ENCODE measurements around the gene ST6GALNAC2. TPM values are rescaled to one million over a fixed set of nuclear protein-coding genes. Genes with fewer than 3 reads are reported as not detected.
"Not testable (repeated sequence)": the region's sequence is repeated elsewhere in the genome, so short reads cannot be mapped to it uniquely, and the experiment has no call there.

Gene ST6GALNAC2
- total RNA-seq, 4 donors from 2014 or later: 1.4 to 4.4 (median 1.6) TPM; not detected in 1

DNA sequence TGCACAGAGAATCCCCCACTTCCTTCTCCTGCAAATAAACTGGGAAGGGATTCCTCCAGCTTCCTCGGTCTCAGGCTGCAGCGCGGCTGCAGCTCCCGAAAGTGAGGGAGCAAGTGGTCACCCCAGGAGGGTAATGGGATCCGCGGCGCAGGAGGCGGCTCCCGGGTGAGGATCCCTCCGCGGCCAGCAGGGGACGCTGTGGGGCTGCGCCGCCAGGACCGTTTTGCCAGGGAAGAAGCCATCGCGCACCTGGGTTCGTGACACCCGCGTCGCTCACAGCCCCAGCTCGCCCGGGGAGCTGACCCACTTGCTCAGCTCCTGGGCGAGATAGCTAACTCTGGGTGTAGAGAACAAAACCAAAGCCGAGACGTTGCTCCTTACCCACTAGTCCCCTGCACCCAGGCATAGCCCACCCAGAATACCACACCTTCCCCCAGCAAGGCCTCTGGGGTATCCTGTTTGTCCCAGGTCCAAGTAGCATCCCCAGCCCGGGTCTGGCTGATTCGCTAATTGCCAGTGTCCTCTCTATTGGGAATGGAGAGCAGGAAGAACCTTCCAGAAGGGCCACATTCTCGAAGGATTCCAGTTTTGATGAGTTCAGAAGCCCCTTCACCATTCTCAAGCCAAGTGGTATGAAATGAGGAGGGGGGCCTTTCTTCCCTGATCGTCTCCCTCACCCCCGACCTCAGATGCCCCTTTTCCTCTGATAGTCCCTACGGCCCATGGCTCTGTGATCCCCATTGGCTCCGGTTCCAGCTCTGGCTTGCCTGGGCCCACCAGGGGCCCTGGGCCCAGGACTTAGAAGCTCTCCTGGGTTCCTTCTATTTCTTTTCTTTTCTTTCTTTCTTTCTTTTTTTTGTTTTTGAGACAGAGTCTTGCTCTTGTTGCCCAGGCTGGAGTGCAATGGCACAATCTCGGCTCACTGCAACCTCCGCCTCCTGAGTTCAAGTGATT is 62.3 kb downstream of the ST6GALNAC2 start:
- H3K36me3 ChIP-seq: no peaks in the 10 kb centered on the region
- no peak overlapping the region for H3K27ac ChIP-seq
- H3K4me1 ChIP-seq: peaks cover 7 to 36% (median 20%) of the 10 kb centered on the region in 4 donors
- DNase-seq: peak; percentile 83
- WGBS, 2 donors (ENCODE audit: low coverage in 1 of 2): 27 to 100% methylated on average over 2 to 27 of the region's 35 CpGs
- H3K4me3 ChIP-seq: no peak overlapping the region
- TF ChIP-seq EP300 (IDR thresholded peaks at IDR 0.05; ENCODE audit: low read depth) (no peak), CTCF (IDR thresholded peaks at IDR 0.05) (peak; percentile 98 to 100 (median 100))
- in situ Hi-C loops (cut with MboI; ENCODE audit: low pct_ligation_motif_present in 1 of 4, low pct_unique_long_range_greater_than_20kb in 1 of 4, low sequenced_read_pairs in 3 of 4): loop anchor here in 1 of 4 donors (10.0 kb wide), 1 partner anchor 101 kb away; no protein-coding TSS in a partner anchor
- intact Hi-C loops (cut with DNase I; ENCODE audit: low total_unique reads): loop anchor here (2.0 kb wide), 1 partner anchor 101 kb away; no protein-coding TSS in a partner anchor
- H3K27me3 ChIP-seq: peaks cover 13% of the 10 kb centered on the region
- no peaks in the 10 kb centered on the region for H3K9me3 ChIP-seq

GRCh38 chr17:76521683-76522082 is 64.0 kb downstream of the ST6GALNAC2 start:
- H3K27ac ChIP-seq; intact Hi-C loops (cut with DNase I; ENCODE audit: low total_unique reads); H3K4me3 ChIP-seq; H3K36me3 ChIP-seq; DNase-seq; H3K9me3 ChIP-seq: not testable (repeated sequence)
- 78 to 83% methylated on average over 3 to 10 of the region's 10 CpGs for WGBS, 2 donors (ENCODE audit: low coverage in 1 of 2)
- peaks cover 7 to 23% (median 17%) of the 10 kb centered on the region in 4 donors for H3K4me1 ChIP-seq
- H3K27me3 ChIP-seq: peaks cover 13% of the 10 kb centered on the region
- in situ Hi-C loops (cut with MboI; ENCODE audit: low pct_ligation_motif_present in 1 of 4, low pct_unique_long_range_greater_than_20kb in 1 of 4, low sequenced_read_pairs in 3 of 4): loop anchor here in 1 of 4 donors (10.0 kb wide), 1 partner anchor 103 kb away; no protein-coding TSS in a partner anchor

DNA sequence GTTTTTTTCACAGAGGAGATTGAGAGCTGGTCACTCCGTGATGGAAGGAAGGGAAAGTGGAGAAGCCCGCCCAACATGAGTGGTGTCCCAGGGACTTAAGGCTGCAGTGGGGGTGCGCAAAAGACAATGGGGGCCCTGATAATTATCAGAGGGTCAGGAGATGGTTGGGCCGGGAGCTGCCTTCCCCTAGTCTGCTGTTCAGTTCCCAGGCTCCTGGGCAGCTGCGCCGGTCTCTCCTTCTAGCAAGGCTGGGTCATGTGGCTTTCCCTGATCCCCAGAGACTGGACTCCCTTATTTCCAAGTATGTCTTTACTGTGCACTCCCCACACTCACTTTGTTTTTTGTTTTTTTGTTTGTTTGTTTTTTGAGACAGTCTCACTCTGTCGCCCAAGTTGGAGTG is 64.4 kb downstream of the ST6GALNAC2 start:
- peaks cover 7 to 24% (median 17%) of the 10 kb centered on the region in 4 donors for H3K4me1 ChIP-seq
- no peak for DNase-seq
- TF ChIP-seq EP300 (IDR thresholded peaks at IDR 0.05; ENCODE audit: low read depth): no peak
- TF ChIP-seq POLR2AphosphoS5 (IDR thresholded peaks at IDR 0.05): no peak
- TF ChIP-seq CTCF (IDR thresholded peaks at IDR 0.05): no peak
- no peak for TF ChIP-seq POLR2A (IDR thresholded peaks at IDR 0.05)
- intact Hi-C loops (cut with DNase I; ENCODE audit: low total_unique reads): no loop called here
- peaks cover 13% of the 10 kb centered on the region for H3K27me3 ChIP-seq
- in situ Hi-C loops (cut with MboI; ENCODE audit: low pct_ligation_motif_present in 1 of 4, low pct_unique_long_range_greater_than_20kb in 1 of 4, low sequenced_read_pairs in 3 of 4): loop anchor here in 1 of 4 donors (10.0 kb wide), 1 partner anchor 104 kb away; no protein-coding TSS in a partner anchor
- H3K27ac ChIP-seq: no peak overlapping the region
- no peak overlapping the region for H3K4me3 ChIP-seq
- 91 to 92% methylated on average over 3 to 7 of the region's 7 CpGs for WGBS, 2 donors (ENCODE audit: low coverage in 1 of 2)
- no peaks in the 10 kb centered on the region for H3K9me3 ChIP-seq
- no peaks in the 10 kb centered on the region for H3K36me3 ChIP-seq

DNA sequence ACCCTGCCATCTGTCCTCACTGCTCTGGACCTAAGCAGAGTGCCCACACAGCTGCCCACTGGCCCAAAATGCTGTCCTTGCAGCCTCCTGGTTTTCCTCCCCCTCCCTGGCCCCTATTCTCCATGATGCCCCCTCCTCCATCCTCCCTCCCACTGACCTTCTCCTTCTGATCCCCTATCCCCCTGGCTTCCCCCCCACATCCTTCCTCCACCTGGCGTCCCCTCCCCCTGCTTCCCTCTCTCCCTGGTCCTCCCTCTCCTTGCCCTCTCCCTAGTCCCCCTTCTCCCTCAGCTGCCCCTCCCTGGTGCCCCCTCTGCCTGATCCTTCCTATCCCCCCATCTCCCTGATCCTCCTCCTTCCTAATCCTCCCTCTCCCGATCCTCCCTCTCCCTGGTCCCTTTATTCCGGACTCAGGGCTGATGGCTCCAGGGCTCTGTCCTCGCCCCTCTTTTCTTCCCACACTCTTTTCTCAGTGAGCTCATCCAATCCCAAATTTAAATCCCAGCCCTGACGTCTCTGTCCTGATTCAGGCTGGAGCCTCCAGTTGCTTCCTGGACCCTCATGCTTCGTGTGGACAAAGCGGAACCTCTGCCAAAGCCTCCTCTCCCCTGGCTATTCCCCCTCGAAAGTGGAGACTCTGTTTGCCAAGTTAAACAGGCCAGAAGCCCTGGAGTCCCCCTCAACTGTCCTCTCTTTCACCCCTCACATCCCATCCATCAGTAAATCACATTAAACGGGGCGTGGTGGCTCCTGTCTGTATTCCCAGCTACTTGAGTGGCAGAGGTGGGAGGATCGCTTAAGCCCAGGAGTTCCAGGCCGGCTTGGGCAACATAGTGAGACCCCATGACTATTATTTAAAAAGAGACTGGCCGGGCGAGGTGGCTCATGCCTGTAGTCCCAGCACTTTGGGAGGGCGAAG is 66.4 kb downstream of the ST6GALNAC2 start:
- Histone ChIP-seq H3K4me1 (peaks cover 4 to 18% (median 7%) of the 10 kb centered on the region in 4 donors), H3K36me3 (no peaks in the 10 kb centered on the region), H3K27me3 (peaks cover 13% of the 10 kb centered on the region), H3K27ac (no peak overlapping the region), H3K4me3 (no peak overlapping the region), H3K9me3 (no peaks in the 10 kb centered on the region)
- DNase-seq: no peak
- 63 to 77% methylated on average over 5 to 14 of the region's 15 CpGs for WGBS, 2 donors (ENCODE audit: low coverage in 1 of 2)
- in situ Hi-C loops (cut with MboI; ENCODE audit: low pct_ligation_motif_present in 1 of 4, low pct_unique_long_range_greater_than_20kb in 1 of 4, low sequenced_read_pairs in 3 of 4) (loop anchor here in 2 of 4 donors (10.0 kb wide), 1 partner anchor 55 kb away; the partner anchor contains the start of gene AANAT (in 2 of the 2)), intact Hi-C loops (cut with DNase I; ENCODE audit: low total_unique reads) (no loop called here)
- no peak for TF ChIP-seq CTCF (IDR thresholded peaks at IDR 0.05)
- TF ChIP-seq EP300 (IDR thresholded peaks at IDR 0.05; ENCODE audit: low read depth): no peak
- no peak for TF ChIP-seq POLR2A (IDR thresholded peaks at IDR 0.05)
- TF ChIP-seq POLR2AphosphoS5 (IDR thresholded peaks at IDR 0.05): no peak
